GM18498 (cell line): ENCODE measurements around the gene TADA2B.

ENCODE experiments used
- ATAC-seq: cut with Tn5 transposase; IDR thresholded peaks from one replicate; pipeline ENCODE4 v1.9.1; 2021; ENCODE audit warnings: mild to moderate bottlenecking, moderate library complexity; ENCODE audit not compliant: unreplicated experiment

The TADA2B gene

GRCh38 chr4:7104366-7105031 lies 61.3 kb downstream of the TADA2B start:
- ATAC-seq = no peak

- no peak for ATAC-seq
Observed at GRCh38 chr4:7105276-7105675, 62.1 kb downstream of the TADA2B start.

- no peak for ATAC-seq
Observed at GRCh38 chr4:7107166-7107905, 64.2 kb downstream of the TADA2B start.
